Activated effector memory CD4-positive, alpha-beta T cell treated with Interleukin-2 at 50 U/mL for 16 hours (primary cell): ENCODE data around the gene FAM25A.

ENCODE experiments used
- DNase-seq: peaks from one replicate; pipeline ENCODE4 v3.0.0-alpha.2; 2020

Gene FAM25A

GRCh38 chr10:87066865-87067264 lies 46.8 kb downstream of the FAM25A start:
- no peak for DNase-seq

GRCh38 chr10:87068281-87068680 lies 48.2 kb downstream of the FAM25A start:
- DNase-seq, result no peak

GRCh38 chr10:87072449-87072848 lies 52.4 kb downstream of the FAM25A start:
- no peak for DNase-seq
